NAMALWA (cell line): ENCODE data around the gene PERM1.
"Not testable (repeated sequence)": the region's sequence is repeated elsewhere in the genome, so short reads cannot be mapped to it uniquely, and the experiment has no call there.

Source experiments
- DNase-seq: peaks from one replicate; pipeline ENCODE4 v3.0.0-alpha.2; 2015; ENCODE audit warnings: low spot score

PERM1 gene

GRCh38 chr1:998995-999724 lies 17.3 kb upstream of the PERM1 start:
- no peak for DNase-seq

GRCh38 chr1:998745-998994 lies 16.8 kb upstream of the PERM1 start:
- no peak for DNase-seq

- no peak for DNase-seq
Observed at GRCh38 chr1:997993-998744, 16.3 kb upstream of the PERM1 start.

- DNase-seq = no peak
Observed at GRCh38 chr1:997713-997992, 15.8 kb upstream of the PERM1 start.

GRCh38 chr1:996851-997712 lies 15.2 kb upstream of the PERM1 start:
- no peak for DNase-seq

- no peak for DNase-seq
Observed at GRCh38 chr1:995665-996633, 14.1 kb upstream of the PERM1 start.

- DNase-seq = not testable (repeated sequence)
Observed at GRCh38 chr1:994546-994945, 12.7 kb upstream of the PERM1 start.

GRCh38 chr1:993379-993995 lies 11.6 kb upstream of the PERM1 start:
- no peak for DNase-seq

GRCh38 chr1:992362-992761 lies 10.5 kb upstream of the PERM1 start:
- DNase-seq = no peak

- DNase-seq = no peak
Observed at GRCh38 chr1:991895-992294, 10.0 kb upstream of the PERM1 start.

- DNase-seq = not testable (repeated sequence)
Observed at GRCh38 chr1:991275-991674, 9.4 kb upstream of the PERM1 start.

- not testable (repeated sequence) for DNase-seq
Observed at GRCh38 chr1:988061-988460, 6.2 kb upstream of the PERM1 start.

- DNase-seq = no peak
Observed at GRCh38 chr1:985126-985525, 3.2 kb upstream of the PERM1 start.

GRCh38 chr1:984476-984814 lies 2.6 kb upstream of the PERM1 start:
- no peak for DNase-seq

- peak; percentile 62 for DNase-seq
Observed at GRCh38 chr1:983798-984475, 2.0 kb upstream of the PERM1 start.

- no peak for DNase-seq
Observed at GRCh38 chr1:982765-983436, 1.0 kb upstream of the PERM1 start.

GRCh38 chr1:981491-981954 lies 370 bp downstream of the PERM1 start:
- DNase-seq = no peak

- no peak for DNase-seq
Observed at GRCh38 chr1:980602-981395, 1.1 kb downstream of the PERM1 start.

GRCh38 chr1:980137-980571 lies 1.7 kb downstream of the PERM1 start:
- no peak for DNase-seq

GRCh38 chr1:979744-980072 lies 2.2 kb downstream of the PERM1 start:
- no peak for DNase-seq
